ENCODE results near the gene ABCG4.

- TF ChIP-seq CTCF (IDR thresholded peaks at IDR 0.05) (no peak), POLR2AphosphoS5 (IDR thresholded peaks at IDR 0.05; ENCODE audit: low read depth, low read length) (no peak), REST (IDR thresholded peaks at IDR 0.05; ENCODE audit: insufficient read depth in 1 of 2, low read depth in 2 of 2, low read length in 1 of 2) (no peak), TCF7L2 (IDR thresholded peaks at IDR 0.05; ENCODE audit: low read depth, low read length) (no peak)
These were observed 7.6 kb downstream of the ABCG4 start for GRCh38 chr11:119156496-119156895.

Measured in Panc1 (cell line).